Naive thymus-derived CD8-positive, alpha-beta T cell (primary cell): ENCODE data around the gene LCN9. TPM values are rescaled to one million over a fixed set of nuclear protein-coding genes. Genes with fewer than 3 reads are reported as not detected.

Source experiments
- ATAC-seq, 2 donors: fragments of 150-1000 bp; cut with Tn5 transposase in 1 of 2; sonication (Bioruptor Pico), chemical (Tn5 transposase) in 1 of 2; 1 replicate in 1 of 2; 2 replicates in 1 of 2; pipeline ENCODE4 v1.10.0; 2021; ENCODE audit warnings: mild to moderate bottlenecking in 2 of 2, moderate library complexity in 2 of 2
- POLR2A ChIA-PET: fragments of 350-600 bp; sonication (Branson Sonifier 250); formaldehyde crosslinking; loops from one replicate; lab custom pipeline; 2021; ENCODE audit warnings: antibody characterized with exemption; lab: Charles Lee
- DNase-seq, 10 donors: peaks; one replicate each; pipeline versions ENCODE4 v3.0.0 to v3.0.0-alpha.2; 2020 to 2022
- H3K27ac Mint-ChIP-seq, 10 donors: one replicate each; pipeline ENCODE4 v1.8.0; 2020 to 2022; ENCODE audit warnings: mild to moderate bottlenecking in 10 of 10, mixed read lengths in 10 of 10, moderate library complexity in 4 of 10, inconsistent platforms in 1 of 10
- H3K27me3 Mint-ChIP-seq, 5 donors: one replicate each; pipeline ENCODE4 v1.8.0; 2021 to 2022; ENCODE audit warnings: mixed read lengths in 5 of 5
- H3K36me3 Mint-ChIP-seq, 3 donors: one replicate each; pipeline ENCODE4 v1.8.0; 2020 to 2022; ENCODE audit warnings: mixed read lengths in 3 of 3, mild to moderate bottlenecking in 2 of 3, inconsistent platforms in 1 of 3
- H3K4me1 Mint-ChIP-seq, 4 donors: one replicate each; pipeline ENCODE4 v1.8.0; 2021 to 2022; ENCODE audit warnings: mixed read lengths in 4 of 4
- H3K4me3 Mint-ChIP-seq, 10 donors: one replicate each; pipeline ENCODE4 v1.8.0; 2020 to 2022; ENCODE audit warnings: mild to moderate bottlenecking in 10 of 10, mixed read lengths in 10 of 10, moderate library complexity in 6 of 10, inconsistent platforms in 1 of 10
- H3K9me3 Mint-ChIP-seq, 9 donors: one replicate each; pipeline ENCODE4 v1.8.0; 2020 to 2022; ENCODE audit warnings: mixed read lengths in 9 of 9, mild to moderate bottlenecking in 3 of 9, inconsistent platforms in 1 of 9, moderate library complexity in 1 of 9
- polyA plus RNA-seq, 3 donors: library from polyadenylated mRNA; unstranded; fragments of 300-500 nt; fragmentation: Illumina TruSeq; gene quantifications; one replicate each; pipeline ENCODE4 v1.2.3, GENCODE V29; 2021
- total RNA-seq, 8 experiments: library from RNA in 2 of 8; stranded (reverse) in 2 of 8; gene quantifications; one replicate each; pipeline ENCODE4 v1.2.3 and lab custom pipeline; 2021 to 2026

LCN9 gene
- total and polyA plus RNA-seq, 5 experiments from 2014 or later: not detected

DNA sequence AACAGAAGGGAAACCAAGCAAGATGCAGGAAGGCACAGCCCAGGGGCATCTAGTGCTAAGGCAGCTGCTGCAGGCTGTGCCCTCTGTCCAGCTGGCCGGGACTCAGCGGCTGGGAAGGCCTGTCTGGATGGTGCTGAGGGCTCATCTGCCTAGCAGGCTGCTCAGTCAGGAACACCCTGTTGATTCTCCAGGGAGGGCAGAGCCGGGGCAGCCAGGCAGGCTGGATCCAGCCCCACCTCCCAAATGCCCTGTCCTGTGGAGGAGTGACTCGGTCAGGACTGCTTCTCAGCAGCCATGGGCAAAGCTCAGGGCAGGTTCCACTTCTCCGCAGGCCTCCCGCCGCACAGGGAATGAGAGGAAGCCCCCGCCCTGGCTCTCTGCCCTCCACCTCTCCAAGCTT lies 7.8 kb upstream of the LCN9 start:
- peaks cover 2 to 27% (median 11%) of the 10 kb centered on the region in 5 donors for H3K27me3 Mint-ChIP-seq
- H3K36me3 Mint-ChIP-seq: peaks cover 0 to under 1% (median 0%) of the 10 kb centered on the region in 3 donors
- no peak overlapping the region for H3K4me3 Mint-ChIP-seq
- H3K27ac Mint-ChIP-seq: no peak overlapping the region
- no peak for ATAC-seq
- H3K9me3 Mint-ChIP-seq: peaks cover 0 to 5% (median 2%) of the 10 kb centered on the region in 9 donors
- no peaks in the 10 kb centered on the region for H3K4me1 Mint-ChIP-seq
- no peak for DNase-seq
- POLR2A ChIA-PET: no interaction called here

DNA sequence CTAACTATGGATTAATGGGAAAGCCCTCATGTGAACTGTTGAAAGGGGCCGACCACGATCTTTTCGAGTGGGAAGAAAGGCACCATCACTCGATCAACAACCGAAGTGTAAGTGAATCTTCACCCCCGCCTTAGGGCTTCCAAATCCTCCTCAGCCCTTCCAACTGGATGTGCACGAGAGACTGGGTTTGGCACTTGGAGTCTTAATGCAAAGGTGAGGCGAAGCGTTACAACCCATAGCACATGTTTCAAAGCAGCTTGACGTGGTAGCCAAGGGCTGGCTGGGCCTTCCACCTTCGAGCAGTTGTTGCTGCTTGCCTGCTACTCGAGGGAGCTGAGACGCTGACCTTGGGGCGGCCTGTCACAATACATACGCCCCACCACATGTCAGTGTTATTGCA lies 5.7 kb upstream of the LCN9 start:
- Mint-ChIP-seq H3K4me1 (no peaks in the 10 kb centered on the region), H3K27ac (no peak overlapping the region), H3K36me3 (no peaks in the 10 kb centered on the region), H3K4me3 (no peak overlapping the region), H3K9me3 (peaks cover 0 to under 1% (median 0%) of the 10 kb centered on the region in 9 donors), H3K27me3 (peaks cover 2 to 12% (median 9%) of the 10 kb centered on the region in 5 donors)
- POLR2A ChIA-PET: no interaction called here
- ATAC-seq (no peak), DNase-seq (no peak)

DNA sequence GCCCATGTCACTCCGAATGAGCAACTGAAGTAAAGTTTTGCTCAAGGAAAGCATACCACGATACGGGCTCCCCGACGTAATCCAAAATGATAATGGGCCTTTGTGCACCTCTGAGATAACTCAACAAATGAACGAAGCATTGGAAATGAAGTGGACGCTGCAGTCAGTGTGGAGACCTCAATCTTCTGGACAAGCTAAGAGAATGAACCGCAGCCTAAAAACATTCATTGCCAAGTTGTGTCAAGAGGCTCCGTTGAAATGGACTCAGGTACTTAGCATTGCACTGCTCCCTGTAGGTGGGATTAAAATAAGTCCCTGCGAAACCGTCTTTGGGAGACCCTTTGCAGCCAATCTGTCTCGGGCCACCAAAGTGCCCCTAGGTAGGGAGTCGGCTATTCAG lies 3.9 kb upstream of the LCN9 start:
- no peaks in the 10 kb centered on the region for H3K9me3 Mint-ChIP-seq
- H3K36me3 Mint-ChIP-seq: no peaks in the 10 kb centered on the region
- peaks cover 2 to 12% (median 5%) of the 10 kb centered on the region in 5 donors for H3K27me3 Mint-ChIP-seq
- no peak overlapping the region for H3K27ac Mint-ChIP-seq
- no peak overlapping the region for H3K4me3 Mint-ChIP-seq
- POLR2A ChIA-PET: no interaction called here
- no peak for DNase-seq
- no peaks in the 10 kb centered on the region for H3K4me1 Mint-ChIP-seq
- no peak for ATAC-seq

DNA sequence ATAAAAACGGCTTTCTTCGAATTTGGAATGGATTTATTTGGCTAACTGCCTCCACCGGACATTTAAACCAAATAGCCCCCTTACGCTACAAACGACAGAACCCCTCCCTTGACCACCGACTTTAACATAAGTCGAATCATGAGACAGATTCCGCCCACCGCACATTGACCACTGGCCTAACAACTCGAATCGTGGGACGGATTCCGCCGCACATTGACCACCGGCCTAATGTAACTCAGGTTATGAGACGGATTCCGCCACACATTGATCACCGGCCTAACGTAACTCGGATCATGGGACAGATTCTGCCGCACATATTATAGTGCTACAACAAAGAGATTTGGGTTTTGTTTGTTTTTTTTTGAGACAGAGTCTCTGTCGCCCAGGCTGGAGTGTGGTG lies 2.7 kb upstream of the LCN9 start:
- Mint-ChIP-seq H3K36me3 (no peaks in the 10 kb centered on the region), H3K4me1 (no peaks in the 10 kb centered on the region), H3K27me3 (peaks cover 2 to 8% (median 6%) of the 10 kb centered on the region in 5 donors), H3K27ac (no peak overlapping the region), H3K4me3 (no peak overlapping the region), H3K9me3 (no peaks in the 10 kb centered on the region)
- ATAC-seq (no peak), DNase-seq (no peak)
- POLR2A ChIA-PET: no interaction called here

DNA sequence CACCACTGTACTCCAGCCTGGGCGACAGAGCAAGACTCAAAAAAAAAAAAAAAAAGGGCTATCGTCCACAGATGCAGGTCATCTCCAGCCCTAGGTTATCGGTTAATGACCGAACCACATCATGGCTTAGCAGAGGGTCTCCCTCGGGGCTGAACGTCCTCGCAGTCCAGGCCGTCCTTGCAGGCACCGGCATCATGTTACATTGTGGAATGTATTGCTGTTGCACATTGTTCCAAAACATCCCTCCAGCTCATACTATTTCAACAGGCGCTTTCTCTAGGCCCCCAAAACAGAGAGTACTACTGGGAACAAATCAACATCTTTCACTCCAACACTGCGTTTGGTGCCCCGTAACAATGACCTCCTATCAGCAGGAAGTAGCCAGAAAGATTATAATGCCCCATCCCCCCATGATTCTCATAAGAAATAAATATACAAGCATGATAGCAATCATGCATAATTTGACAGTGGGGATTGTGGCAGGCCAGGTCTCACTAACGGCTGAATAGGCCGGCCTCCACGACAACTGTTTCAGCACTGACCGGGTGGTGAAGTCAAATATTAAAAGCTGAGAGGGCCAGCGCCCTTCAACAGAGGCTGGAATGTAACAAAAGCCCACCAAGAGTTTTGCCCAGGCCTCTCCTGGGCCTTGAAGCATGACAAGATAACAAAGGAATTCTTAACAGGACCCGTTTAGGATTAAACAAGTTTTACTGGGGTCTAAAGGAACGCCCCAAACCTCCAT lies 1.1 kb upstream of the LCN9 start:
- H3K4me1 Mint-ChIP-seq: no peaks in the 10 kb centered on the region
- ATAC-seq (no peak), DNase-seq (no peak)
- H3K4me3 Mint-ChIP-seq: no peak overlapping the region
- H3K36me3 Mint-ChIP-seq: no peaks in the 10 kb centered on the region
- peaks cover 0 to 8% (median 2%) of the 10 kb centered on the region in 5 donors for H3K27me3 Mint-ChIP-seq
- H3K9me3 Mint-ChIP-seq: no peaks in the 10 kb centered on the region
- no peak overlapping the region for H3K27ac Mint-ChIP-seq
- POLR2A ChIA-PET: no interaction called here

DNA sequence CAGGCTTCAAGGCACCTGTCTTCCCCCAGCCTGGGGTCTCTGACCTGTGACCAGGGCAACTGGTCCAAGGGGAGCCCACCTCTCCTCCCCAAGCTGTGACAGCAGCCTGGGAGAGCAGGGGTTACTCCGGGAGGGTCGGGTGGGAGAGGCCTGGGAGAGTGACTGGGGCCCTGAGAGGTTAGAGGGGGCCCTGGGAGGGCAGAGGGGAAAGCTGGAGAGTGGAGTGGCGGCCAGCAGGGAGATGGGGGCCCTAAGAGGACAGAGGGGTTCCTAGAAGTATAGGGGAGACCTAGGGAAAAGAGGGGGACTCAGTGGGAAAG lies 302 bp downstream of the LCN9 start:
- POLR2A ChIA-PET: no interaction called here
- no peaks in the 10 kb centered on the region for H3K36me3 Mint-ChIP-seq
- no peaks in the 10 kb centered on the region for H3K9me3 Mint-ChIP-seq
- H3K27me3 Mint-ChIP-seq: peaks cover 0 to 3% (median 0%) of the 10 kb centered on the region in 5 donors
- no peak overlapping the region for H3K27ac Mint-ChIP-seq
- no peaks in the 10 kb centered on the region for H3K4me1 Mint-ChIP-seq
- DNase-seq (no peak), ATAC-seq (no peak)
- H3K4me3 Mint-ChIP-seq: no peak overlapping the region

DNA sequence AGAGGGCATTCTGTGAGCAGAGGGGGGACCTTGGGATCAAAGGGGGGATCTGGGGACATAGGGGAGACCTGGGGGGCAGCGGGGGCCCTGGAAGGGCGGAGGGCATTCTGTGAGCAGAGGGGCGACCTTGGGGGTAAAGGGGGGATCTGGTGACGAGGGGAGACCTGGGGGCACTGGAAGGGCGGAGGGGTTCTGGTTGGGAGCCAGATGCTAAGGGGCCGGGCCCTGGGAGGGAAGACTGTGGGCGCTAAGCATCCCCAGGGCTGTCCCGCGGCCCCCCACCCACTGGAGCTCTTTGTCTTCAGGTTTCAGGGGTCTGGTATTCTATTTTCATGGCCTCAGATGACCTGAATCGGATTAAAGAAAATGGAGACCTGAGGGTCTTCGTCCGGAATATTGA lies 748 bp downstream of the LCN9 start:
- Mint-ChIP-seq H3K9me3 (peaks cover 0 to 2% (median 0%) of the 10 kb centered on the region in 9 donors), H3K4me1 (no peaks in the 10 kb centered on the region), H3K27ac (no peak overlapping the region), H3K36me3 (no peaks in the 10 kb centered on the region), H3K4me3 (no peak overlapping the region), H3K27me3 (peaks cover 0 to 3% (median 0%) of the 10 kb centered on the region in 5 donors)
- DNase-seq: no peak
- POLR2A ChIA-PET: no interaction called here
- no peak for ATAC-seq

DNA sequence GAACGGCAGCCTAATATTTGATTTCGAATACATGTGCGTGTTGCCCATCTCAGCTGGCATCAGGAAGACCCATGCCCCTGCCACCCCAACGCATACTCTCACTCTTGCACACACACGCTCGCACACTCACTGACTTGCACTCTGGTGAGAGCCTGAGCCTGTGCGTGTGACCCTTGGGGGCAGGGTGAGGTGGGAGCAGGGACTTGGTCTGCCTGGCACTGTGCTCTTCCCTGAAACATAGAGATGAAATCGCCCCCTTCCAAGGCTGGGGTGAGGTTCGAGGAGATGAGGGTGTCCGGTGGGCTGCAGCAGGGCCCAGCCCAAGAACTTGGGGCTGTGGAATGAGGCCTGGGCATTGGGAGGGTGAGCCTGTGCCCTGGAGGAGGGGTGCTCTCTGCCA lies 1.2 kb downstream of the LCN9 start:
- peaks cover 0 to 5% (median 0%) of the 10 kb centered on the region in 9 donors for H3K9me3 Mint-ChIP-seq
- H3K27ac Mint-ChIP-seq: no peak overlapping the region
- POLR2A ChIA-PET: no interaction called here
- H3K4me1 Mint-ChIP-seq: no peaks in the 10 kb centered on the region
- DNase-seq: no peak
- no peak overlapping the region for H3K4me3 Mint-ChIP-seq
- H3K27me3 Mint-ChIP-seq: peaks cover 0 to 3% (median 0%) of the 10 kb centered on the region in 5 donors
- ATAC-seq: no peak
- no peaks in the 10 kb centered on the region for H3K36me3 Mint-ChIP-seq

DNA sequence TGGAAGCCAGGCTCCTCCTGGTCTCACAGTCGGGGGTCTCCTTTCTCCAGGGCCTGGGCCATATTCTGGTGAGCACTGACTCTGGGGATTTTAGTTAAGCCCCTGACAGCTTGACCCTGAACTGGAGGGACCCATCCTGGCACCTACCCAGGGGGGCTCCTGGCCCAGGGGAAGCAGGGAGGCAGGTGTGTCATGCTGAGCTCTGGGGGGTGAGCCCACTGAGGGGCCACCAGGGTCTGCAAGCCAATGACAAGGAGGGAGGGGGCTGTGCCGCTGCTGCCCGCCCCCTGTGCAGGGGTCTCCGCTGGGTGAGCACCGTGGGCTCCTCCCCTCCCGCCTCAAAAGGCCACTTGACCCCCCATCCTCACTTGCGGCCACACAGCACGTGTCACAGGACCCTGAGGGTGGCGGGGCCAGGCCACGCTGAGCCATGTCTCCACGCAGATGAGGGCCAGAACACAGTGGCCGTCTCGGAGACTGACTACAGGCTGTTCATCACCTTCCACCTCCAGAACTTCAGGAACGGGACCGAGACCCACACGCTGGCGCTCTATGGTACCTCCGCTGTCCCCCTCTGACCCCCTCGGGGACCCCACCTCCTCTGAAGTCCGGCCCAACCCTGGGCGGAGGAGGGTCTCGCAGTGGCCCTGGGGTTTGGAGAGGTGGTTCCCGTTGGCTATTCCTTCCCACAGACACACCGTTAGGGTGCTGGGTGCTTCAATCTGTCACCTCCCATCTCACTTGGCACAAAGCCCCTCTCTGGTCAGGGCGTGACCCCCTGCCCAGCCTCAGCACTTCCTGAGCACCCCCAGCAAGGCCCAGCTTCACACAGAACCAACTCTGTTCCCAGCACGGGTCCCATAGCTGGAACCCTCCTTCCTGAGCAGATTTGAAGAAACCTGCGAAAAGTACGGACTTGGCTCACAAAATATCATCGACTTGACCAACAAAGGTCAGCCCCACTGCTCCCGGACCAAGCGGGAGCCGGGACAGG lies 2.0 kb downstream of the LCN9 start:
- Mint-ChIP-seq H3K4me1 (no peaks in the 10 kb centered on the region), H3K27me3 (peaks cover 0 to 3% (median 0%) of the 10 kb centered on the region in 5 donors), H3K36me3 (no peaks in the 10 kb centered on the region), H3K4me3 (no peak overlapping the region), H3K9me3 (peaks cover 0 to 5% (median 0%) of the 10 kb centered on the region in 9 donors), H3K27ac (peak overlapping the region in 1 of 10 donors; percentile 1)
- POLR2A ChIA-PET: no interaction called here
- ATAC-seq: no peak
- DNase-seq: no peak

DNA sequence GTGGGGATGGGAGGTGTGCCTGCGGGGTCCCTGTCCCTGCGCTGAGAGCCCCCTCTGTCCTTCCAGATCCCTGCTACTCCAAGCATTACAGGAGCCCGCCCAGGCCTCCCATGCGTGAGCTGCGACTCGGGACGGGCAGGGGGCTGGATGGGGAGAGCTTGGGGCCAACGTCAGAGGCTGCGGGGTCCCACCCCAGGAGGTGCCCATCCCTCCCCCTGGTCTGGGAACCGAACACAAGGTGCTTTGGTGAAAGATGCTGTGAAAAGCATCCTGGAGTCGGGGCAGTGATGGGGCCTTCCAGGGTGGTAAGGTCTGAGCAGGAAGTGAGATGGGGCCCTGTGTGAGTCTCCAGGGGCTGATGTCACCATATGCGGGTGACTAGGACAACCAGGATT lies 2.7 kb downstream of the LCN9 start:
- ATAC-seq (no peak), DNase-seq (no peak)
- Mint-ChIP-seq H3K4me3 (no peak overlapping the region), H3K4me1 (no peaks in the 10 kb centered on the region), H3K9me3 (peaks cover 0 to 5% (median 0%) of the 10 kb centered on the region in 9 donors), H3K36me3 (no peaks in the 10 kb centered on the region), H3K27me3 (peaks cover 0 to 3% (median 0%) of the 10 kb centered on the region in 5 donors), H3K27ac (no peak overlapping the region)
- POLR2A ChIA-PET: no interaction called here

DNA sequence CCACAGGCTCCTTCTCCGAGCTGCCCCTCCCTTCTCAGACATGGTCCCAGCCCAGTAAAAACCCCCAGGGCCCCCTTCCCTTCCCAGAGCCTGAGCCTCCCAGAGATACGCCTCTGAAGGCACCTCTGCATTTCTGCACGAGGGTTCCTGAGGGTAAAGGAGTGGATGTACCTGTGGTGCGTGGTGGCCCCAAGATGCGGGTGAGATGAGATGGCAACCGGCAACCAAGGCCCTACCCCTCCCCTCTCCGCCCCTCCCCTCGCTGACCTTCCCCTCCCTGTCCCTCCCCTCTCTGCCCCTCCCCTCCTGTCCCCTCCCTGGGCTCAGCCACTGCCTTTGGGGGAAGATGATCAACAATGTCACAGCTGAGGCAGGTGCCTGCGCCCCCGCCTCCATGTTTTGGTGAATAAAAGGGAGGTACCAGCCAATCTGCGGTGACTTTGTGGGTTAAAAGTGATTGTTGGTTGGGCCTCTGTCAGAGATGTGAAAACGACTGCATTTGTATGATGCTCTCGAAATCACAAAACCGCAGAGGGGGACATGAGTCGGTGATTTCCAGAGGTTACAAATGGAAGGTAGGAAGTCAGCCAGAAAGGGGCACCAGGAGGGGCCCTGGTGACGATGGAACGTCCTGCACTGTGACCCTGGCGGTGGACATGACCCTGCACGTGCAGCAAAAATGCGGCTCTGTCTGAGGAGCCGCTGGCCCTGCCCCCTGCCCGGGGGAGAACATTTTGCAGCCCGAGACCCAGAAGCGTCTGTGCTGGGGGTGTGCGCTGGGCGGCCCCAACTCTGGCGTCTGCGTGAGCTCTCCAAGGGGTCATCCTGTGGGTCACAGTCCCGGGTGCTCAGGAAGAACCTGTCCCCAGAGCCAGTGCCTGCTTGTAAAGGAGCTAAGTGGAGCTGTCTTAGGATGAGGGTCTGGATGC lies 3.7 kb downstream of the LCN9 start:
- Mint-ChIP-seq H3K27ac (no peak overlapping the region), H3K4me3 (no peak overlapping the region), H3K4me1 (no peaks in the 10 kb centered on the region), H3K9me3 (peaks cover 0 to 5% (median 0%) of the 10 kb centered on the region in 9 donors), H3K36me3 (no peaks in the 10 kb centered on the region), H3K27me3 (peaks cover 0 to 3% (median 3%) of the 10 kb centered on the region in 5 donors)
- DNase-seq: no peak
- no peak for ATAC-seq
- POLR2A ChIA-PET: no interaction called here

DNA sequence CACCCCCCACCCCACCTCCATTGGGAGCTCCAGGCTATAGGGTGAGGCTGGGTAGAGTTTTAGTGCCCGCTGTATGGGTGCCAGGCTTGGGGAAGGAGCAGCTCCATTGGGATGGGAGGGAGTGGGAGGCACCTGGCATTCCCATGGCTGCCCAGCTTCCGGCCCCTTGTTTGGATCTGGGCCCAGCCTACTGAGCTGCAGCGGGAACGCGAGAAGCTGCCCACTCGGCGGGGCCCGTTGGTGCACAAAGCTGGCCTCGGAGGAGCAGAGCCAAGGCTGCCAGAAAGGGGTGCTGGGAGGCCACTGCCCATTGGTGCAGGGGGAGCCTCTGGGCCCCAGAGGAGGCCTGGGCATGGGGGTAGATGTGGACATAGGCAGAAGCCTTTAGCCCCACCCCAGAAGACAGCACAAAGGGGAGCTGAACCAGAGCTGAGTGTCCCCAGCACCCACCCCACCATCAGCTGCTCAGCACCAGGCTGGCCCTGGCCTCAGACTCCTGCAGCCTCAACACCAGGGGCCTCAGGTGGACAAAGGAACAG lies 4.4 kb downstream of the LCN9 start:
- Mint-ChIP-seq H3K9me3 (peaks cover 0 to 7% (median 0%) of the 10 kb centered on the region in 9 donors), H3K4me3 (no peak overlapping the region), H3K27me3 (peaks cover 0 to 7% (median 3%) of the 10 kb centered on the region in 5 donors), H3K27ac (no peak overlapping the region), H3K4me1 (no peaks in the 10 kb centered on the region), H3K36me3 (no peaks in the 10 kb centered on the region)
- POLR2A ChIA-PET: no interaction called here
- ATAC-seq (no peak), DNase-seq (no peak)
